Mesendoderm (in vitro differentiated cells): ENCODE measurements around the gene ADIPOR2.

Source experiments
- DNase-seq: peaks from one replicate; pipeline ENCODE4 v3.0.0; 2013
- H2AK5ac ChIP-seq: 2 replicates; pipeline ENCODE4 v1.6.1; 2013; ENCODE audit warnings: low read length, inconsistent platforms
- H2BK120ac ChIP-seq: 2 replicates; pipeline ENCODE4 v1.6.1; 2013; ENCODE audit warnings: low read depth, mild to moderate bottlenecking, low read length, moderate library complexity, mixed read lengths
- H2BK15ac ChIP-seq: replicated peaks from 2 replicates; pipeline ENCODE4 v1.6.1; 2013; ENCODE audit warnings: low read depth, mild to moderate bottlenecking, moderate library complexity
- H2BK5ac ChIP-seq: 2 replicates; pipeline ENCODE4 v1.6.1; 2013; ENCODE audit warnings: low read length, inconsistent platforms
- H3K18ac ChIP-seq: 2 replicates; pipeline ENCODE4 v1.6.1; 2013; ENCODE audit warnings: mild to moderate bottlenecking, low read length, mixed read lengths
- H3K23ac ChIP-seq: one replicate; pipeline ENCODE4 v1.6.1; 2013; ENCODE audit warnings: low read length
- H3K27ac ChIP-seq: 2 replicates; pipeline ENCODE4 v1.5.1; 2013; ENCODE audit warnings: low read depth, mild to moderate bottlenecking, inconsistent platforms, low read length, moderate library complexity
- H3K27me3 ChIP-seq: 2 replicates; pipeline ENCODE4 v1.6.1; 2013; ENCODE audit warnings: low read length, control low read depth, mild to moderate bottlenecking, inconsistent platforms; ENCODE audit not compliant: insufficient read depth, poor library complexity
- H3K36me3 ChIP-seq: 2 replicates; pipeline ENCODE4 v1.6.1; 2013; ENCODE audit warnings: low read length, inconsistent platforms; ENCODE audit not compliant: control insufficient read depth, insufficient read depth
- H3K4ac ChIP-seq: one replicate; pipeline ENCODE4 v1.6.1; 2013; ENCODE audit warnings: low read depth, mild to moderate bottlenecking, low read length, moderate library complexity
- H3K4me1 ChIP-seq: 2 replicates; pipeline ENCODE4 v1.6.1; 2013; ENCODE audit warnings: low read depth, low read length, inconsistent platforms; ENCODE audit not compliant: control insufficient read depth
- H3K4me2 ChIP-seq: 2 replicates; pipeline ENCODE4 v1.6.1; 2013; ENCODE audit warnings: low read length
- H3K4me3 ChIP-seq: 2 replicates; pipeline ENCODE4 v1.5.1; 2013; ENCODE audit warnings: mild to moderate bottlenecking, low read length
- H3K56ac ChIP-seq: one replicate; pipeline ENCODE4 v1.6.1; 2013; ENCODE audit warnings: low read length
- H3K79me1 ChIP-seq: 2 replicates; pipeline ENCODE4 v1.6.1; 2013; ENCODE audit warnings: low read length, inconsistent platforms
- H3K79me2 ChIP-seq: 2 replicates; pipeline ENCODE4 v1.6.1; 2013; ENCODE audit warnings: mild to moderate bottlenecking, low read length; ENCODE audit not compliant: control insufficient read depth, insufficient read depth
- H3K9ac ChIP-seq: 2 replicates; pipeline ENCODE4 v1.6.1; 2013; ENCODE audit warnings: low read length, inconsistent platforms
- H4K5ac ChIP-seq: one replicate; pipeline ENCODE4 v1.6.1; 2013; ENCODE audit warnings: low read length
- H4K8ac ChIP-seq: one replicate; pipeline ENCODE4 v1.6.1; 2013; ENCODE audit warnings: low read depth, mild to moderate bottlenecking, control low read depth, low read length, moderate library complexity
- WGBS: extraction: QIAGEN DNeasy Blood & Tissue Kit; methylation state at CpG from one replicate; pipeline ENCODE4 v1.1.7; 2013; ENCODE audit warnings: low lambda C conversion rate, missing lambda C conversion rate; ENCODE audit not compliant: insufficient coverage; ENCODE audit errors: extremely low coverage; 5-methylcytosine and 5-hydroxymethylcytosine counted together

ADIPOR2 gene

DNA sequence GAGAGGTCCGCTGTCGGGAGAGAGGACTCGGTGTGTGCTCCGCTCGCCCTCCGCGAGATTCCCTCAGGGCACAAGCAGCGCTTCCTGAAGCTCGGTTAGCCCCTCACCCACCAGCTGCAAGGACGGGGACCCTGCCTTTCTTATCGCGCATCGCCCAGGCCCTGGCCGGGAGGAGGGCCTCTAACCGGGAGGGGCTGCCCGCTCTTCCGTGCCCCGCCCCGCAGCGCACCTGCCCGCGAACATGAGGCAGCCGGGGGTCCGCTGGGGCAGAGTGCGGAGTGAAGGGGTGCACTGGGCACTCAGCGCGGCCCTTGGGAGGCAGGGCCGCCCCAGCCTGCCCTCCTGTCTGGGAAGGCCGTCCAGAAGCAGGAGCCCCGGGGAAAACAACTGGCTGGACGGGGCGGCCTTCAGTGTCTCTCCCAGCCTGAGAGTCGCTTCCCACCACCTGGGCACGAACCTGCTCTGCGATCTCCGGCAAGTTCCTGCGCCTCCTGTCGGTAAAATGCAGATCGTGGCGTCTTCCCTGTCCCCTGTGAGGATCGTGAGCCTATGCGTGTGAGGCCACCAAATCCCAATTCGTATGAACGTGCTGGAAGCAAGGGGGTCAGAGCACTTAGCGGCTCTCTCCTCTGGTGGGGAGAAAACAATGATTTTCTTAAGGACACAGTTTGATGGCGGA is 28.0 kb upstream of the ADIPOR2 start:
- Histone ChIP-seq H3K79me1 (no peaks in the 10 kb centered on the region), H3K9ac (peak overlapping the region; percentile 51), H2BK5ac (no peak overlapping the region), H3K36me3 (no peaks in the 10 kb centered on the region), H3K4me3 (peak overlapping the region; percentile 51), H2BK120ac (no peak overlapping the region), H2BK15ac (no peak overlapping the region), H3K4me2 (peak overlapping the region; percentile 61), H2AK5ac (no peak overlapping the region), H3K56ac (peak overlapping the region; percentile 40), H3K18ac (no peak overlapping the region), H3K79me2 (no peaks in the 10 kb centered on the region), H3K23ac (no peak overlapping the region), H4K8ac (no peak overlapping the region), H4K5ac (no peak overlapping the region), H3K4ac (no peak overlapping the region), H3K27ac (peak overlapping the region; percentile 13), H3K4me1 (no peaks in the 10 kb centered on the region), H3K27me3 (no peaks in the 10 kb centered on the region)
- DNase-seq: peak; percentile 98
- WGBS: no CpG with 5 or more reads among the region's 46 CpGs

DNA sequence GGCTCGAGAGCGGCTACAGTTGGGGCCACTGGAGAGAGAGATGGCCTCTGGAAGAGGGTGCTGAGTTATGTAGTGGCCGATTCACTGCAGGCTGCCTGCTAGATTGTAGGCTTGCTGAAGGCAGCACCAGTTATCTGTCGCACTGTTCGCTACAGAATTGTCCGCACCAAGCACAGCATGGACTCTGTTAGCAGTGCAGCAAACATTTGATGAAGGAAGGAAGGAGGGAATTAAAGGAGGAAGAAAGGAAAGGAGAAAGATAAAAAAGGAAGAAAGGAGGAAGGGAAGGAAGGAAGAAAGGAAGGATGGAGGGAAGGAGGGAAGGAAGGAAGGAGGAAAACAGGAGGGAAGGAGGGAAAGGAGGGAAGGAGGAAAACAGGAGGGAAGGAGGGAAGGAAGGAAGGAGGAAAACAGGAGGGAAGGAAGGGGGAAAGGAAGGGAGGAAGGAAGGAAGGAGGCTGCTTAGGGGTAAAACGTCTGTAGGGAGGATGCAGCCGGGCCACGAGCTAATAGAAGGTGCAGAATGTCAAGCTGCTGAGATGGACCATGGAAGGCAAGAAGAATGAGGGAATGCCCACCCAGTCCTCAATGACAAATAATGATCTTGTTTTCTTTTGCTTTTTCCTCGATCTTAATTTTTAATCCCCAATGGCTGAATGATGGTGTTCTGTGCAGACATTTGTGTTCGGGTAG is 27.3 kb upstream of the ADIPOR2 start:
- Histone ChIP-seq H3K9ac (no peak overlapping the region), H2BK120ac (no peak overlapping the region), H3K79me2 (no peaks in the 10 kb centered on the region), H3K23ac (no peak overlapping the region), H4K8ac (no peak overlapping the region), H3K27ac (no peak overlapping the region), H4K5ac (no peak overlapping the region), H3K18ac (no peak overlapping the region), H3K79me1 (no peaks in the 10 kb centered on the region), H3K56ac (no peak overlapping the region), H3K4me3 (no peak overlapping the region), H2BK15ac (no peak overlapping the region), H3K4ac (no peak overlapping the region), H3K36me3 (no peaks in the 10 kb centered on the region), H3K4me1 (no peaks in the 10 kb centered on the region), H2BK5ac (no peak overlapping the region), H2AK5ac (no peak overlapping the region), H3K4me2 (no peak overlapping the region), H3K27me3 (no peaks in the 10 kb centered on the region)
- no CpG with 5 or more reads among the region's 11 CpGs for WGBS
- DNase-seq: no peak

DNA sequence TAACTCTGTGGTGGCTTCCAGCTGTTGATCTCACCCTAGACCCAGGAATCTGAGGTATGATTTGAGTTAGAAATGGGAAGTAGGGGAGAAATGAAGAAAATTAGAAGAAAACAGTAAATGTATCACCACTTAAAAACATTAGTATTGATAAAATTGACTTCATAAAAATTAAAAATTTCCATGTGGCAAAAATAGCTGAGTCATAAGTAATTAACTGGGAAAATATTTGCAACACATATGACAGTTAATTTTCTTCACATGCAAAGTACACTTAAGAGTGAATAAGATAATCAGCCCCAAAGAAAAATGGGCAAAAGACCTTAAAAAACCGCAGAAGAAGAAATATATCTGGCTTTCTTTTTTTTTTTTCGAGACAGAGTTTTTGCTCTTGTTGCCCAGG is 25.5 kb upstream of the ADIPOR2 start:
- no peak overlapping the region for H2AK5ac ChIP-seq
- H4K5ac ChIP-seq: no peak overlapping the region
- H3K4ac ChIP-seq: no peak overlapping the region
- no peak for DNase-seq
- no peak overlapping the region for H4K8ac ChIP-seq
- H2BK15ac ChIP-seq: no peak overlapping the region
- no peaks in the 10 kb centered on the region for H3K36me3 ChIP-seq
- H2BK120ac ChIP-seq: no peak overlapping the region
- no peak overlapping the region for H3K4me2 ChIP-seq
- no peaks in the 10 kb centered on the region for H3K27me3 ChIP-seq
- H2BK5ac ChIP-seq: no peak overlapping the region
- no peak overlapping the region for H3K4me3 ChIP-seq
- H3K4me1 ChIP-seq: no peaks in the 10 kb centered on the region
- no peak overlapping the region for H3K27ac ChIP-seq
- no CpG with 5 or more reads among the region's 2 CpGs for WGBS
- H3K18ac ChIP-seq: no peak overlapping the region
- H3K56ac ChIP-seq: no peak overlapping the region
- H3K9ac ChIP-seq: no peak overlapping the region
- no peaks in the 10 kb centered on the region for H3K79me2 ChIP-seq
- H3K79me1 ChIP-seq: no peaks in the 10 kb centered on the region
- no peak overlapping the region for H3K23ac ChIP-seq

DNA sequence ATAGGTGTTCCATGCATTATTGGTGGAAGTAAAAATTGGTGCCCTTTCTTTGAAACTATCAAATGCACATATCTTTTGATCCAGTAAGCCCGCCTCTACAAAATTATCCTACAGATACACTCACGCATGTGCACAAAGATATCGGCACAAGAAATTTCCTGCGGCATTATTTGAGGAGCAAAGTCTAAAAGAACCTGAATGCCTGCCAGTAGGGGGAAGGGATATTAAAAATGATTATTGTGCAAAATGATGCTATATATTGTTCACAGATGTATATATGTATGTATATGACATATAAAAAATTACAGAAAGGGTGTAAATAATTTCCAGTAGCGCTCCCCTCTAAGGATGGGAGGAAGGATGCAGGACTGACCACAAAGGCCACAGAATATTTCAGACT is 24.7 kb upstream of the ADIPOR2 start:
- no peak overlapping the region for H3K4me2 ChIP-seq
- H2BK120ac ChIP-seq: no peak overlapping the region
- H2BK5ac ChIP-seq: no peak overlapping the region
- no peaks in the 10 kb centered on the region for H3K79me1 ChIP-seq
- H3K79me2 ChIP-seq: no peaks in the 10 kb centered on the region
- H4K8ac ChIP-seq: no peak overlapping the region
- no peak overlapping the region for H3K27ac ChIP-seq
- WGBS: no CpG with 5 or more reads among the region's 5 CpGs
- H3K56ac ChIP-seq: no peak overlapping the region
- H3K9ac ChIP-seq: no peak overlapping the region
- H2AK5ac ChIP-seq: no peak overlapping the region
- no peak overlapping the region for H3K4me3 ChIP-seq
- H3K18ac ChIP-seq: no peak overlapping the region
- H4K5ac ChIP-seq: no peak overlapping the region
- H3K23ac ChIP-seq: no peak overlapping the region
- H3K27me3 ChIP-seq: no peaks in the 10 kb centered on the region
- no peak overlapping the region for H2BK15ac ChIP-seq
- H3K4ac ChIP-seq: no peak overlapping the region
- H3K36me3 ChIP-seq: no peaks in the 10 kb centered on the region
- no peaks in the 10 kb centered on the region for H3K4me1 ChIP-seq
- DNase-seq: no peak

DNA sequence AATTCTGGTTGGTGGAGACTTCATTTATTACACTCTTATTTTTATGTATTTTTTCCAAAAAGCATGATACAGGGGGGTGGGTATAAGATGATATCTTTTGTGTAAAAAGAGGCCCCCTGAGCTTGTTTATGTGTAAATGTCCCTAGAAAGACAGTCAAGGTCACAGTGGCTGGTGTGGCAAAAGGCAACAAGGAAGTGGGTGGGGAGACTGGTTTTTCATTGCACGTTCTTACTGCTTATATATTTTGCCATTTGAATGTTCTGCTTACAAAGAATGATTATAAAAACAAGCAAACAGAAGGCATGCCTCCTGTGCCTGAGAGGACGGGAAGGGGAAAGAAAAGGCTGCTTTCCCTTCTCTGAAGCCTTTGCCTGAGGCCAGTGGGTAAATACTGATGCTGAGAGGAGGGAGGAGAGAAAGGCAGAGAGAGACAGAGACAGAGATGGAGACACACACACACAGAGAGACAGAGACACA is 24.1 kb upstream of the ADIPOR2 start:
- no peak overlapping the region for H2BK5ac ChIP-seq
- DNase-seq: no peak

More for the DNA sequence above, 24.1 kb upstream of the ADIPOR2 start:
- H3K4me3 ChIP-seq: no peak overlapping the region
- H2BK120ac ChIP-seq: no peak overlapping the region
- H3K23ac ChIP-seq: no peak overlapping the region
- H3K36me3 ChIP-seq: no peaks in the 10 kb centered on the region
- WGBS: no CpG with 5 or more reads among the region's 2 CpGs
- no peak overlapping the region for H3K18ac ChIP-seq
- H3K56ac ChIP-seq: no peak overlapping the region
- H2BK15ac ChIP-seq: no peak overlapping the region
- H3K4me1 ChIP-seq: no peaks in the 10 kb centered on the region
- H3K27ac ChIP-seq: no peak overlapping the region
- no peaks in the 10 kb centered on the region for H3K27me3 ChIP-seq
- H3K9ac ChIP-seq: no peak overlapping the region
- H4K5ac ChIP-seq: no peak overlapping the region
- no peak overlapping the region for H4K8ac ChIP-seq
- no peaks in the 10 kb centered on the region for H3K79me2 ChIP-seq
- H2AK5ac ChIP-seq: no peak overlapping the region
- H3K4ac ChIP-seq: no peak overlapping the region
- H3K79me1 ChIP-seq: no peaks in the 10 kb centered on the region
- H3K4me2 ChIP-seq: no peak overlapping the region
